PC-3 (cell line): ENCODE results near the gene PCDH9. TPM values are rescaled to one million over a fixed set of nuclear protein-coding genes. Genes with fewer than 3 reads are reported as not detected.

Experiments
- ATAC-seq: fragments of 200-7000 bp; cut with Tn5 transposase; 2 replicates; pipeline ENCODE4 v1.9.1; 2020; ENCODE audit warnings: mild to moderate bottlenecking, moderate library complexity
- BruUV-seq: library from RNA; stranded (reverse); fragments of 400-500 nt; replicated peaks from 2 replicates; lab custom pipeline; 2021; lab: Mats Ljungman, UMichigan
- CTCF ChIA-PET: fragments of 300-600 bp; sonication (Branson Sonifier 250); formaldehyde crosslinking; loops from one replicate; lab custom pipeline; 2022; ENCODE audit warnings: antibody characterized with exemption; lab: Charles Lee
- POLR2A ChIA-PET: fragments of 300-600 bp; sonication (Branson Sonifier 250); formaldehyde crosslinking; loops from one replicate; lab custom pipeline; 2022; ENCODE audit warnings: antibody characterized with exemption; ENCODE audit not compliant: unreplicated experiment; lab: Charles Lee
- DNase-seq: peaks from one replicate; pipeline ENCODE4 v3.0.0-alpha.2; 2015
- H2AFZ ChIP-seq: fragments of 300-600 bp; sonication (generic); 2 replicates; pipeline ENCODE4 v1.6.0; 2016; ENCODE audit warnings: antibody characterized with exemption, low read length
- H3F3A ChIP-seq: fragments of 300-600 bp; sonication (generic); one replicate; pipeline ENCODE4 v1.6.0; 2017; ENCODE audit warnings: antibody characterized with exemption, low read length, control low read depth, mild to moderate bottlenecking; ENCODE audit not compliant: unreplicated experiment
- H3K27ac ChIP-seq: fragments of 300-600 bp; sonication (generic); 2 replicates; pipeline ENCODE4 v1.5.1; 2016; ENCODE audit warnings: mild to moderate bottlenecking, low read length
- H3K27me3 ChIP-seq: fragments of 300-600 bp; sonication (generic); 2 replicates; pipeline ENCODE4 v1.6.1; 2016; ENCODE audit warnings: low read length, mixed read lengths
- H3K36me3 ChIP-seq: fragments of 300-600 bp; sonication (generic); 2 replicates; pipeline ENCODE4 v1.6.1; 2016; ENCODE audit warnings: low read depth, mixed run types, low read length, mixed read lengths
- H3K4me1 ChIP-seq: fragments of 300-600 bp; sonication (generic); 2 replicates; pipeline ENCODE4 v1.5.1; 2016; ENCODE audit warnings: low read length; ENCODE audit not compliant: insufficient read depth
- H3K4me2 ChIP-seq: fragments of 300-600 bp; sonication (generic); 2 replicates; pipeline ENCODE4 v1.6.0; 2016; ENCODE audit warnings: low read length
- H3K4me3 ChIP-seq: fragments of 300-600 bp; sonication (generic); 2 replicates; pipeline ENCODE4 v1.5.1; 2016; ENCODE audit warnings: mild to moderate bottlenecking, low read length, mixed read lengths
- H3K79me2 ChIP-seq: fragments of 300-600 bp; sonication (generic); 2 replicates; pipeline ENCODE4 v1.6.1; 2017; ENCODE audit warnings: low read length, mixed read lengths
- H3K9ac ChIP-seq: fragments of 300-600 bp; sonication (generic); 2 replicates; pipeline ENCODE4 v1.6.0; 2016; ENCODE audit warnings: mild to moderate bottlenecking, low read length
- H3K9me2 ChIP-seq: fragments of 300-600 bp; sonication (generic); replicated peaks from 2 replicates; pipeline ENCODE4 v1.6.1; 2016; ENCODE audit warnings: mixed run types, low read length, mixed read lengths
- H3K9me3 ChIP-seq: fragments of 300-600 bp; sonication (generic); 2 replicates; pipeline ENCODE4 v1.6.1; 2016; ENCODE audit warnings: low read length, mixed read lengths
- H4K20me1 ChIP-seq: fragments of 300-600 bp; sonication (generic); 2 replicates; pipeline ENCODE4 v1.6.1; 2016; ENCODE audit warnings: low read length, mixed read lengths
- CTCF ChIP-seq: fragments of 300-600 bp; sonication (generic); conservative IDR thresholded peaks from 2 replicates; pipeline ENCODE4 v1.5.1; 2017; ENCODE audit warnings: antibody characterized with exemption, low read depth, mild to moderate bottlenecking, low read length
- EZH2 ChIP-seq: fragments of 300-600 bp; sonication (generic); IDR thresholded peaks from one replicate; pipeline ENCODE4 v1.6.1; 2017; ENCODE audit warnings: antibody characterized with exemption, mild to moderate bottlenecking, low read length; ENCODE audit not compliant: unreplicated experiment
- EZH2phosphoT487 ChIP-seq: fragments of 300-600 bp; sonication (generic); IDR thresholded peaks from 2 replicates; pipeline ENCODE4 v1.6.1; 2018; ENCODE audit warnings: mild to moderate bottlenecking, antibody characterized with exemption, low read length, borderline replicate concordance
- intact Hi-C: fragments of 100-400 bp; cut with micrococcal nuclease; formaldehyde crosslinking; loops from 2 replicates; pipeline ENCODE4 v1.9.0; 2023
- total RNA-seq: library from RNA; depleted of rRNA; stranded (reverse); fragments of >200 nt; gene quantifications from 2 replicates; pipeline ENCODE4 v1.2.3, GENCODE V29; 2014

Gene PCDH9
- total RNA-seq, 1 experiment from 2014 or later: 0.98 TPM

GRCh38 chr13:66446413-66446812 lies 783.7 kb downstream of the PCDH9 start:
- TF ChIP-seq EZH2phosphoT487 (no peak), EZH2 (no peak), CTCF (no peak)
- no peak overlapping the region for H3K4me3 ChIP-seq
- no peaks in the 10 kb centered on the region for H3K36me3 ChIP-seq
- ATAC-seq: no peak
- no peaks in the 10 kb centered on the region for H3F3A ChIP-seq
- no peaks in the 10 kb centered on the region for H4K20me1 ChIP-seq
- no peak overlapping the region for H2AFZ ChIP-seq
- DNase-seq: peak; percentile 12
- ChIA-PET CTCF (no interaction called here), POLR2A (no interaction called here)
- intact Hi-C loops: no loop called here
- H3K27ac ChIP-seq: no peak overlapping the region
- H3K4me1 ChIP-seq: no peaks in the 10 kb centered on the region
- BruUV-seq: no TSS peak
- H3K79me2 ChIP-seq: no peaks in the 10 kb centered on the region
- H3K9ac ChIP-seq: no peak overlapping the region
- no peaks in the 10 kb centered on the region for H3K9me2 ChIP-seq
- H3K4me2 ChIP-seq: no peak overlapping the region
- H3K27me3 ChIP-seq: no peaks in the 10 kb centered on the region
- no peaks in the 10 kb centered on the region for H3K9me3 ChIP-seq

GRCh38 chr13:66443926-66444325 lies 786.2 kb downstream of the PCDH9 start:
- Histone ChIP-seq H3K9me2 (no peaks in the 10 kb centered on the region), H3K9me3 (no peaks in the 10 kb centered on the region), H3K4me3 (no peak overlapping the region), H3K79me2 (no peaks in the 10 kb centered on the region), H3K4me1 (no peaks in the 10 kb centered on the region), H3K36me3 (no peaks in the 10 kb centered on the region), H3K27ac (no peak overlapping the region), H3K9ac (no peak overlapping the region), H2AFZ (no peak overlapping the region), H3K4me2 (no peak overlapping the region), H4K20me1 (no peaks in the 10 kb centered on the region), H3F3A (no peaks in the 10 kb centered on the region), H3K27me3 (no peaks in the 10 kb centered on the region)
- ChIA-PET CTCF (no interaction called here), POLR2A (no interaction called here)
- ATAC-seq (no peak), DNase-seq (no peak)
- TF ChIP-seq EZH2phosphoT487 (no peak), EZH2 (no peak), CTCF (no peak)
- intact Hi-C loops: no loop called here
- no TSS peak for BruUV-seq

GRCh38 chr13:66440938-66441337 lies 789.2 kb downstream of the PCDH9 start:
- Histone ChIP-seq H3K9me3 (no peaks in the 10 kb centered on the region), H4K20me1 (no peaks in the 10 kb centered on the region), H3K9me2 (no peaks in the 10 kb centered on the region), H3F3A (no peaks in the 10 kb centered on the region), H3K4me3 (no peak overlapping the region), H3K79me2 (no peaks in the 10 kb centered on the region), H3K27ac (no peak overlapping the region), H3K4me1 (no peaks in the 10 kb centered on the region), H3K27me3 (no peaks in the 10 kb centered on the region), H2AFZ (no peak overlapping the region), H3K9ac (no peak overlapping the region), H3K36me3 (no peaks in the 10 kb centered on the region), H3K4me2 (no peak overlapping the region)
- ChIA-PET CTCF (no interaction called here), POLR2A (no interaction called here)
- no peak for DNase-seq
- BruUV-seq: no TSS peak
- intact Hi-C loops: no loop called here
- ATAC-seq: no peak
- no peak for TF ChIP-seq EZH2
- TF ChIP-seq CTCF: no peak
- TF ChIP-seq EZH2phosphoT487: no peak
